Activated CD4-positive, alpha-beta T cell treated with anti-CD3 and anti-CD28 coated beads for 36 hours (primary cell): ENCODE data around the gene NUAK2. TPM values are rescaled to one million over a fixed set of nuclear protein-coding genes. Genes with fewer than 3 reads are reported as not detected.
"Not testable (repeated sequence)": the region's sequence is repeated elsewhere in the genome, so short reads cannot be mapped to it uniquely, and the experiment has no call there.

Experiments used
- ATAC-seq: fragments of 200-7000 bp; cut with Tn5 transposase; one replicate; pipeline ENCODE4 v1.10.0; 2021; ENCODE audit warnings: mild to moderate bottlenecking, moderate library complexity
- CTCF ChIA-PET: fragments of 350-600 bp; sonication (Branson Sonifier 250); formaldehyde crosslinking; loops from one replicate; lab custom pipeline; 2021; ENCODE audit warnings: antibody characterized with exemption; lab: Charles Lee
- POLR2A ChIA-PET: fragments of 350-600 bp; sonication (Branson Sonifier 250); formaldehyde crosslinking; loops from one replicate; lab custom pipeline; 2021; ENCODE audit warnings: antibody characterized with exemption, inconsistent platforms; lab: Charles Lee
- DNase-seq: peaks from one replicate; pipeline ENCODE4 v3.0.0-alpha.2; 2020
- H3K27ac Mint-ChIP-seq: one replicate; pipeline ENCODE4 v1.8.0; 2021; ENCODE audit warnings: mixed read lengths
- H3K27me3 Mint-ChIP-seq: one replicate; pipeline ENCODE4 v1.8.0; 2021; ENCODE audit warnings: mixed read lengths
- H3K36me3 Mint-ChIP-seq: one replicate; pipeline ENCODE4 v1.8.0; 2021; ENCODE audit warnings: low read depth, mixed read lengths
- H3K4me1 Mint-ChIP-seq: one replicate; pipeline ENCODE4 v1.8.0; 2021; ENCODE audit warnings: mixed read lengths
- H3K4me3 Mint-ChIP-seq: one replicate; pipeline ENCODE4 v1.8.0; 2021; ENCODE audit warnings: mild to moderate bottlenecking, moderate library complexity, mixed read lengths
- H3K9me3 Mint-ChIP-seq: one replicate; pipeline ENCODE4 v1.8.0; 2021; ENCODE audit warnings: low read depth, mixed read lengths
- intact Hi-C, 2 experiments: fragments of 100-400 bp; cut with DNase I in 1 of 2; cut with micrococcal nuclease in 1 of 2; formaldehyde crosslinking; loops; one replicate each; pipeline versions ENCODE4 v1.14.2 to v1.15.1; 2022 to 2024; cut with DNase I, micrococcal nuclease
- total RNA-seq, 2 experiments: library from RNA; stranded (reverse); gene quantifications; one replicate each; pipeline ENCODE4 v1.2.3, GENCODE V29; 2021

The NUAK2 gene
- 1 to 10 TPM; 2.3 to 2.7 TPM for total RNA-seq

DNA sequence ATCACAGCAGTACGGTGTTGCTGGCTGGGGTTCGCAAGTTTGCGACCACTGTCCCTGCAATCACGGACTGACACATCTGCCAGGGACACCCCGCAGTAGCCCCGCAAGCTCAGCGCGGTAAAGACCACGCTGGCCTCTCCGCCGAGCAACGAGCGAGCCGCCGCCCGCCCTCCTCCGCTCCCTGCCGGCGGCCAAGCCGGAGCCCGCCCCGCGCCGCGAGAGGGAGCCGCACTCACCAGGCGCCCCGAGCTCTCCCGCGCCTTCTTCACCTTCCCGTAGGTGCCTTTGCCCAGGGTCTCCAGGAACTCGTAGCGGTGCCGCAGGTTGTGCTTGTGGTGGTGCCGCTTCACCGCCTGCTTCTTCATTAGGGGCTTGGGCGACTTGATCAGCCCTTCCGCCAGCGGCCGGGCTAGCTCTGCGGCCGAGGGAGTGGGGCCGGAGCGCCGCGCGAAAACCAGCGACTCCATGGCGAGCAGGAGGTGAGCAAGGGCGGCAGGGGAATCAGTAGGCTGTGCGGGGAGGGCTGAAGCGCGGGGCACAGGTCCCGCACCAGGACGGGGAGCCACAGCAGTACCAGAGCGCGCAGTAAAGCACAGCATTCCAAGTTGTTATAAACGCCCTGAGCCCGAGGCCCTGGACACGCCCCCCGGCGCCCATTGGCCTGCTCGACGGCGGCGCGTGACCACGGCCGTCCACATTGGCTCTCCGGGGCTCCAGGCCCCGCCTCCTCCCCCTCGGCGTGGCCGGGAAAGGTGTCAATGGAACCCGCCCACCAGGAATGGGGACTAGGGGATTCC lies at the start of gene NUAK2:
Gene NUAK2 (minus strand): TSS at position 584 of the 797 bp plus-strand sequence. CDS start 117 bp downstream, at position 467.
- Mint-ChIP-seq H3K36me3 (no peaks in the 10 kb centered on the region), H3K27ac (peak within 1 kb of the TSS; percentile 90), H3K27me3 (no peaks in the 10 kb centered on the region), H3K4me1 (peaks cover 65% of the 10 kb centered on the region), H3K9me3 (no peaks in the 10 kb centered on the region), H3K4me3 (peak within 1 kb of the TSS; percentile 88)
- ATAC-seq, result peak; percentile 85
- intact Hi-C loops, result loop anchor here (1.0 to 5.0 kb wide), 5 partner anchors 33 to 199 kb away; partner anchors contain the start of gene DSTYK (in 1 of the 2)
- CTCF ChIA-PET, result interaction anchor here (0.6 to 17.6 kb wide), 18 partner anchors 9 to 440 kb away, joined by 3 to 760 read pairs (median 3); no protein-coding TSS in a partner anchor
- POLR2A ChIA-PET, result interaction anchor here (1.2 kb wide), 1 partner anchor 33 kb away, joined by 3 read pairs; no protein-coding TSS in a partner anchor
- peak; percentile 90 for DNase-seq

DNA sequence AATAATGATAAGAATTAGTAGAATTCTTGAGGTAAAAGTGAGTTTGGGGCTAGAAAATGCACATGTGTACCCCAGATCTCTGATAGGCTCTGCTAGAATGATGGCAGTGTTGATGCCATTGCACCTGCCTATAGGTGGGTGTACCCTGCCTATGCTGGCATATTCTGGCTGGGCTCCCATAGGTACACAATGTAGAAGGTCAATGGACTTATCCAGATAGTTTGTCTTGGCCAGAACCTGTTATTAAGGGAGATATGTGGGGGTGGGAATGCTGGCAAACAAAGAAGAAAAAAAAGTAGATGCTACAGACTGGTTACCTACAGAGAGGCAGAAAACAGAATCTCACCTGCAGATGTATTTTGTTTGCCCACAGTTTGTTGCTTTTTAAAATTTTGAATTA lies 49.2 kb upstream of the NUAK2 start:
- Mint-ChIP-seq H3K36me3 (no peaks in the 10 kb centered on the region), H3K4me3 (no peak overlapping the region), H3K9me3 (no peaks in the 10 kb centered on the region), H3K27ac (no peak overlapping the region), H3K4me1 (peaks cover 20% of the 10 kb centered on the region), H3K27me3 (peaks cover 3% of the 10 kb centered on the region)
- CTCF ChIA-PET, result interaction anchor here (0.7 kb wide), 1 partner anchor 36 kb away, joined by 3 read pairs; no protein-coding TSS in a partner anchor
- ATAC-seq (no peak), DNase-seq (no peak)
- POLR2A ChIA-PET, result no interaction called here
- intact Hi-C loops, result no loop called here

DNA sequence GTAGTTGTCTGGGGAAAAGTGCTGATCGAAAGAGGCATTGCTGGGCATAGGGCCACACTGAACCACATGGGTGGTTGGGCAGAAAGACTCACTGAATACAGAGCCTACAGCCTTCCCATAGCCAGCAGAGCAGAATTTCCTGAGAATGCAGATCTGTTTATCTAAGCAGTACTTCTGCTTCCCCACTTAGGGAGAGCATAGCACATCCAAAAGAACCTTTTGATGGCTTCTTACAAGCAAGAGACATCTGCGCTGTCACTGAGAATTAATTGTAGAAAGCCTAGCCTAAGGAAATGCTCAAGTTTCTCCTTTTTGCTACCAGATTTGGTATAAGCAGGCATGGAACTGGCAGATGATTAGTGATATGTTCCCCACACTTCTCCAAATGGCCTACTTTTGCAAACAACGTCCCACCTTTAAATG lies 48.2 kb upstream of the NUAK2 start:
- CTCF ChIA-PET, result interaction anchor here (1.1 kb wide), 1 partner anchor 16 kb away, joined by 4 read pairs; no protein-coding TSS in a partner anchor
- ATAC-seq (no peak), DNase-seq (no peak)
- POLR2A ChIA-PET, result no interaction called here
- Mint-ChIP-seq H3K4me1 (peaks cover 17% of the 10 kb centered on the region), H3K4me3 (no peak overlapping the region), H3K9me3 (no peaks in the 10 kb centered on the region), H3K27ac (no peak overlapping the region), H3K27me3 (peaks cover 3% of the 10 kb centered on the region), H3K36me3 (no peaks in the 10 kb centered on the region)
- intact Hi-C loops, result no loop called here

DNA sequence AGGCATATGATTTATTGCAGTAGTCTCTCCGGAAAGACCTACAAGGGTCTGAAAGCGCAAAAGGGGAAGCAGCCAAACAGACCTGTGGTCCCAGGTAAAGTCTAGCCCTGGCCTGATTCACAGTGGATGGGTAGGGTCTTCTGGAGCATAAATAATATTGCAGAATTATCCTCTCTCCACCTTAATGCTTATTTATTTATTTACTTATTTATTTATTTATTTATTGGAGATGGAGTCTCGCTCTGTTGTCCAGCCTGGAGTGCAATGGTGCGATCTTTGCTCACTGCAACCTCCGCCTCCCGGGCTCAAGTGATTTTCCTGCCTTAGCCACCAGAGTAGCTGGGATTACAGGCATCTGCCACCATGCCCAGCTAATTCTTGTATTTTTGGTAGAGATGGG lies 46.9 kb upstream of the NUAK2 start:
- H3K36me3 Mint-ChIP-seq, result no peaks in the 10 kb centered on the region
- no peaks in the 10 kb centered on the region for H3K9me3 Mint-ChIP-seq
- H3K27me3 Mint-ChIP-seq, result peaks cover 3% of the 10 kb centered on the region
- intact Hi-C loops, result no loop called here
- no peak overlapping the region for H3K4me3 Mint-ChIP-seq
- ChIA-PET CTCF (interaction anchor here (0.7 to 1.2 kb wide), 2 partner anchors 43 to 636 kb away, joined by 3 to 4 read pairs; no protein-coding TSS in a partner anchor), POLR2A (no interaction called here)
- no peak overlapping the region for H3K27ac Mint-ChIP-seq
- DNase-seq (no peak), ATAC-seq (no peak)
- H3K4me1 Mint-ChIP-seq, result peaks cover 4% of the 10 kb centered on the region

DNA sequence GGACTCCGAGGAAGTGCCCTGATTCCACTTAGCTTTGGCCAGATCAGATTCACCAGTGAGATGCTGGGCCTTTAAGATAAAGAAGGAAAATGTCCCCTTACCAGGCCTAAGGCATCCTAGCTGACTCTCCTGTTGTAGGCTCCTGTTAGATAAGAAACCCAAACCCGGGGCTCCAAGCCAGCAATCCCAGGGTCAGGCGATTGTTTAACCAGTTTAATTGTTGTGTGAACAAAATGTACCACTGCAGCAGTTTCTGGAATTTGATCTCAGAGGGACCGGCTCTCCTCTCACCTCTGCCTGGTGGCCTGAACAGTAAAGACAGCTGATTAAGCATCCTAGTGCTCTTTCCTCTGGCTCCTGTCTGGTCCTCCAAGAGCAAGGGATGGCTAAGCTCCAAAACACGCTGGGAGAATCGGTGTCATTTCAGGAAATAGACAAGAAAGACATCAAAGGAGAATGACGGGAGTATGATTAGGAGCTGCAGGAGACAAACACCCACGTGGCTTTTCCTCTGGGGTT lies 44.5 kb upstream of the NUAK2 start:
- intact Hi-C loops, result no loop called here
- Mint-ChIP-seq H3K27ac (no peak overlapping the region), H3K9me3 (no peaks in the 10 kb centered on the region), H3K4me3 (no peak overlapping the region), H3K4me1 (no peaks in the 10 kb centered on the region), H3K36me3 (no peaks in the 10 kb centered on the region), H3K27me3 (peaks cover 3% of the 10 kb centered on the region)
- DNase-seq (no peak), ATAC-seq (no peak)
- POLR2A ChIA-PET, result interaction anchor here (0.7 kb wide), 1 partner anchor 235 kb away, joined by 3 read pairs; no protein-coding TSS in a partner anchor
- CTCF ChIA-PET, result interaction anchor here (0.7 to 2.9 kb wide), 2 partner anchors 12 to 130 kb away, joined by 3 to 13 read pairs; no protein-coding TSS in a partner anchor

DNA sequence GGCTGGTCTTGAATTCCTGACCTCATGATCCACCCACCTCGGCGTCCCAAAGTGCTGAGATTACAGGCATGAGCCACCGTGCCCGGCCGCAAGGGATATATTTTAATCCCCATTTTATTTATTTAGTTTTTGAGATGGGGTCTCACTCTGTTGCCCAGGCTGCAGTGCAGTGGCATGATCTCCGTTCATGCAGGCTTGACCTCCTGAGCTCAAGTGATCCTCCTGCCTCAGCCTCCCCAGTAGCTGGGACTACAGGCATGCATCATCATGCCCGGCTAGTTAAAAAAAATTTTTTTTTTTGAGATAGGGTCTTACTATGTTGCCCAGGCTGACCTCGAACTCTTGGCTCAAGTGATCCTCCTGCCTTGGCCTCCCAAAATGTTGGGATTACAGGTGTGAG lies 43.5 kb upstream of the NUAK2 start:
- intact Hi-C loops, DNase-seq, H3K4me1 Mint-ChIP-seq, H3K4me3 Mint-ChIP-seq, H3K27me3 Mint-ChIP-seq, ATAC-seq, H3K36me3 Mint-ChIP-seq, H3K27ac Mint-ChIP-seq, H3K9me3 Mint-ChIP-seq, POLR2A ChIA-PET: not testable (repeated sequence)
- CTCF ChIA-PET, result interaction anchor here (2.9 kb wide), 1 partner anchor 11 kb away, joined by 13 read pairs; no protein-coding TSS in a partner anchor

- no peak overlapping the region for H3K27ac Mint-ChIP-seq
- no peaks in the 10 kb centered on the region for H3K9me3 Mint-ChIP-seq
- ATAC-seq (no peak), DNase-seq (no peak)
- H3K4me1 Mint-ChIP-seq, result no peaks in the 10 kb centered on the region
- ChIA-PET POLR2A (no interaction called here), CTCF (interaction anchor here (0.9 to 2.2 kb wide), 2 partner anchors 125 to 164 kb away, joined by 3 to 11 read pairs; no protein-coding TSS in a partner anchor)
- peaks cover 15% of the 10 kb centered on the region for H3K27me3 Mint-ChIP-seq
- intact Hi-C loops, result no loop called here
- no peaks in the 10 kb centered on the region for H3K36me3 Mint-ChIP-seq
- H3K4me3 Mint-ChIP-seq, result no peak overlapping the region
Measured at GRCh38 chr1:205360891-205361290, 39.3 kb upstream of the NUAK2 start.

DNA sequence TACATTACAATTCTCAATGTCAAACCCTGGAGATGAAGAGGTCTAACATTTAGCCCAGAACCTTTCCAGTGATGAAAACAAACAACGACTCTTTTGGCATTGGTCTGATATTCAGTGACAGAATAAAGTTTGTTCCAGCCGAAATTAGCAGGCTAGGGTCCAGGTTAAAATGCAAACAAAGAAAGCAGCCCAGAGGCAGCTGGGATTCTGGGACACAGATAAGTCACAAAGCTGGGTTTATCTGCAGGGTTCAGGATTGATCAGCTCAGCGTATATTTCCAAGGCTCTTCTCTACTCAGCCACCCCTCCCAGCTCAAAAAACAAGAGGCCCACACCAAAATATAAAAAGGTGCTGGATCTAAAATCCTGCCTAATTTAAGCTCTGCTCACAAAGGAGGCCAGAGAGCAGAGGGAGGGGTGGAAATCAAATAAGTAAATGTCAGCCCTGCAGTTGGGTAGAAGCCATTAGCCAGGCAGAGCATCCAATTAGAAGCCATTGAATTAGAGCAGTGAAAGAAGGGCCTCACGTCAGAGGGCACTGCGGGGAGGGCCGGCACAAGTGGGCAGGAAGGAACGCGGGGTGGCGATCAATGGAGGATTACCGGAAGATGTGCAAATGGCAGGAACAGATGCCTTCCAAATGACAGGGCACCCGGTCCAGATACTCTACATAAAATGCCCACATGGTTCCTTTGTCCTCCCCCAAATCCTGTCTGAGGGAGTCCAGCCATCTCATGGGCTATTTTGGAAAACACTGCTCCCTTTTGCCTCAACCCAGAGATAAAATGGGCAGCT lies 38.4 kb upstream of the NUAK2 start:
- Mint-ChIP-seq H3K4me3 (no peak overlapping the region), H3K4me1 (no peaks in the 10 kb centered on the region), H3K27me3 (peaks cover 15% of the 10 kb centered on the region), H3K9me3 (no peaks in the 10 kb centered on the region), H3K27ac (no peak overlapping the region), H3K36me3 (no peaks in the 10 kb centered on the region)
- POLR2A ChIA-PET, result no interaction called here
- no peak for ATAC-seq
- intact Hi-C loops, result no loop called here
- no peak for DNase-seq
- CTCF ChIA-PET, result interaction anchor here (2.2 kb wide), 1 partner anchor 126 kb away, joined by 11 read pairs; no protein-coding TSS in a partner anchor

GRCh38 chr1:205358579-205358978 lies 37.0 kb upstream of the NUAK2 start:
- no peaks in the 10 kb centered on the region for H3K4me1 Mint-ChIP-seq
- ATAC-seq (no peak), DNase-seq (no peak)
- H3K4me3 Mint-ChIP-seq, result no peak overlapping the region
- H3K36me3 Mint-ChIP-seq, result no peaks in the 10 kb centered on the region
- intact Hi-C loops, result no loop called here
- H3K9me3 Mint-ChIP-seq, result no peaks in the 10 kb centered on the region
- H3K27me3 Mint-ChIP-seq, result peaks cover 15% of the 10 kb centered on the region
- ChIA-PET CTCF (no interaction called here), POLR2A (no interaction called here)
- no peak overlapping the region for H3K27ac Mint-ChIP-seq

DNA sequence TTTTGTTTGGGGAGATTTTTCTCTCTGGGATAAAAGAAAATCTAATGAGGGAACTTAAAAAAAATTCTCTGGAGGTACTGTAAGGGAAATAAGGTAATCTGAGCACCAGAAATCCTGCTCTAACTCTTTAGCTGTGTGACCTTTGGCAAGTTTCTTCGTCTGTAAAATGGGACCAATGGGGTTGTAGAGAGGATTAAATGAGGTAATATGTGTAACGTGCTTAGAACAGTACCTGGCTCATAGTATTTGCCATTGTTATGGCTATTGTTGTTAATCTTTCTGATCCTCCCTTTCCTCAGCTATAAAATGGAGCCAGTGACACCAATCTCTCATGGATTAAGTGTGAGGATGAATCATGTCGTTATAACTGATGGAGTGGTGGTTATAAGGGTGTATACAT lies 36.0 kb upstream of the NUAK2 start:
- intact Hi-C loops, result no loop called here
- DNase-seq (no peak), ATAC-seq (no peak)
- ChIA-PET CTCF (interaction anchor here (0.6 to 1.3 kb wide), 3 partner anchors 75 to 128 kb away, joined by 3 to 4 read pairs (median 3); no protein-coding TSS in a partner anchor), POLR2A (no interaction called here)
- no peaks in the 10 kb centered on the region for H3K4me1 Mint-ChIP-seq
- no peak overlapping the region for H3K27ac Mint-ChIP-seq
- H3K27me3 Mint-ChIP-seq, result peaks cover 15% of the 10 kb centered on the region
- H3K4me3 Mint-ChIP-seq, result no peak overlapping the region
- H3K9me3 Mint-ChIP-seq, result no peaks in the 10 kb centered on the region
- H3K36me3 Mint-ChIP-seq, result no peaks in the 10 kb centered on the region
